D341Med (cell line): ENCODE measurements around the gene AOAH.

ENCODE experiments used
- DNase-seq: peaks from one replicate; pipeline ENCODE4 v3.0.0; 2012; ENCODE audit warnings: low spot score

Gene AOAH

GRCh38 chr7:36546331-36546730 is 178.0 kb downstream of the AOAH start:
- no peak for DNase-seq

GRCh38 chr7:36545291-36545690 is 179.0 kb downstream of the AOAH start:
- DNase-seq = no peak

GRCh38 chr7:36538126-36538525 is 186.2 kb downstream of the AOAH start:
- no peak for DNase-seq

GRCh38 chr7:36535866-36536664 is 188.2 kb downstream of the AOAH start:
- DNase-seq = no peak

- no peak for DNase-seq
These were observed 190.6 kb downstream of the AOAH start for GRCh38 chr7:36533717-36534116.

GRCh38 chr7:36532981-36533499 is 191.3 kb downstream of the AOAH start:
- no peak for DNase-seq

GRCh38 chr7:36531951-36532350 is 192.3 kb downstream of the AOAH start:
- DNase-seq = no peak

- no peak for DNase-seq
These were observed 193.8 kb downstream of the AOAH start for GRCh38 chr7:36530456-36530855.

GRCh38 chr7:36527549-36527913 is 196.8 kb downstream of the AOAH start:
- DNase-seq = no peak

GRCh38 chr7:36526863-36527548 is 197.3 kb downstream of the AOAH start:
- DNase-seq = no peak

- no peak for DNase-seq
These were observed 200.8 kb downstream of the AOAH start for GRCh38 chr7:36523371-36524101.

- DNase-seq = no peak
These were observed 201.8 kb downstream of the AOAH start for GRCh38 chr7:36522453-36523007.

- no peak for DNase-seq
These were observed 202.4 kb downstream of the AOAH start for GRCh38 chr7:36521911-36522310.

- DNase-seq = no peak
These were observed 203.2 kb downstream of the AOAH start for GRCh38 chr7:36521133-36521532.

GRCh38 chr7:36515847-36516246 is 208.4 kb downstream of the AOAH start:
- no peak for DNase-seq

- DNase-seq = no peak
These were observed 209.7 kb downstream of the AOAH start for GRCh38 chr7:36514289-36515243.

GRCh38 chr7:36513393-36513792 is 210.9 kb downstream of the AOAH start:
- no peak for DNase-seq

- DNase-seq = no peak
These were observed 211.7 kb downstream of the AOAH start for GRCh38 chr7:36512616-36513015.

- no peak for DNase-seq
These were observed 214.3 kb downstream of the AOAH start for GRCh38 chr7:36509962-36510361.

- no peak for DNase-seq
These were observed 216.5 kb downstream of the AOAH start for GRCh38 chr7:36507475-36508440.
